PC-3 (cell line): Measurements from ENCODE around the gene CEP170. TPM values are rescaled to one million over a fixed set of nuclear protein-coding genes. Genes with fewer than 3 reads are reported as not detected.

Experiments used
- ATAC-seq: fragments of 200-7000 bp; cut with Tn5 transposase; 2 replicates; pipeline ENCODE4 v1.9.1; 2020; ENCODE audit warnings: mild to moderate bottlenecking, moderate library complexity
- BruUV-seq: library from RNA; stranded (reverse); fragments of 400-500 nt; replicated peaks from 2 replicates; lab custom pipeline; 2021; lab: Mats Ljungman, UMichigan
- CTCF ChIA-PET: fragments of 300-600 bp; sonication (Branson Sonifier 250); formaldehyde crosslinking; loops from one replicate; lab custom pipeline; 2022; ENCODE audit warnings: antibody characterized with exemption; lab: Charles Lee
- POLR2A ChIA-PET: fragments of 300-600 bp; sonication (Branson Sonifier 250); formaldehyde crosslinking; loops from one replicate; lab custom pipeline; 2022; ENCODE audit warnings: antibody characterized with exemption; ENCODE audit not compliant: unreplicated experiment; lab: Charles Lee
- DNase-seq: peaks from one replicate; pipeline ENCODE4 v3.0.0-alpha.2; 2015
- H2AFZ ChIP-seq: fragments of 300-600 bp; sonication (generic); 2 replicates; pipeline ENCODE4 v1.6.0; 2016; ENCODE audit warnings: antibody characterized with exemption, low read length
- H3F3A ChIP-seq: fragments of 300-600 bp; sonication (generic); one replicate; pipeline ENCODE4 v1.6.0; 2017; ENCODE audit warnings: antibody characterized with exemption, low read length, control low read depth, mild to moderate bottlenecking; ENCODE audit not compliant: unreplicated experiment
- H3K27ac ChIP-seq: fragments of 300-600 bp; sonication (generic); 2 replicates; pipeline ENCODE4 v1.5.1; 2016; ENCODE audit warnings: mild to moderate bottlenecking, low read length
- H3K27me3 ChIP-seq: fragments of 300-600 bp; sonication (generic); 2 replicates; pipeline ENCODE4 v1.6.1; 2016; ENCODE audit warnings: low read length, mixed read lengths
- H3K36me3 ChIP-seq: fragments of 300-600 bp; sonication (generic); 2 replicates; pipeline ENCODE4 v1.6.1; 2016; ENCODE audit warnings: low read depth, mixed run types, low read length, mixed read lengths
- H3K4me1 ChIP-seq: fragments of 300-600 bp; sonication (generic); 2 replicates; pipeline ENCODE4 v1.5.1; 2016; ENCODE audit warnings: low read length; ENCODE audit not compliant: insufficient read depth
- H3K4me2 ChIP-seq: fragments of 300-600 bp; sonication (generic); 2 replicates; pipeline ENCODE4 v1.6.0; 2016; ENCODE audit warnings: low read length
- H3K4me3 ChIP-seq: fragments of 300-600 bp; sonication (generic); 2 replicates; pipeline ENCODE4 v1.5.1; 2016; ENCODE audit warnings: mild to moderate bottlenecking, low read length, mixed read lengths
- H3K79me2 ChIP-seq: fragments of 300-600 bp; sonication (generic); 2 replicates; pipeline ENCODE4 v1.6.1; 2017; ENCODE audit warnings: low read length, mixed read lengths
- H3K9ac ChIP-seq: fragments of 300-600 bp; sonication (generic); 2 replicates; pipeline ENCODE4 v1.6.0; 2016; ENCODE audit warnings: mild to moderate bottlenecking, low read length
- H3K9me2 ChIP-seq: fragments of 300-600 bp; sonication (generic); replicated peaks from 2 replicates; pipeline ENCODE4 v1.6.1; 2016; ENCODE audit warnings: mixed run types, low read length, mixed read lengths
- H3K9me3 ChIP-seq: fragments of 300-600 bp; sonication (generic); 2 replicates; pipeline ENCODE4 v1.6.1; 2016; ENCODE audit warnings: low read length, mixed read lengths
- H4K20me1 ChIP-seq: fragments of 300-600 bp; sonication (generic); 2 replicates; pipeline ENCODE4 v1.6.1; 2016; ENCODE audit warnings: low read length, mixed read lengths
- EZH2 ChIP-seq: fragments of 300-600 bp; sonication (generic); IDR thresholded peaks from one replicate; pipeline ENCODE4 v1.6.1; 2017; ENCODE audit warnings: antibody characterized with exemption, mild to moderate bottlenecking, low read length; ENCODE audit not compliant: unreplicated experiment
- EZH2phosphoT487 ChIP-seq: fragments of 300-600 bp; sonication (generic); IDR thresholded peaks from 2 replicates; pipeline ENCODE4 v1.6.1; 2018; ENCODE audit warnings: mild to moderate bottlenecking, antibody characterized with exemption, low read length, borderline replicate concordance
- intact Hi-C: fragments of 100-400 bp; cut with micrococcal nuclease; formaldehyde crosslinking; loops from 2 replicates; pipeline ENCODE4 v1.9.0; 2023
- total RNA-seq: library from RNA; depleted of rRNA; stranded (reverse); fragments of >200 nt; gene quantifications from 2 replicates; pipeline ENCODE4 v1.2.3, GENCODE V29; 2014
- TF ChIP-seq, protein P1 (sequence below): fragments of 300-600 bp; sonication (generic); conservative IDR thresholded peaks from 2 replicates; pipeline ENCODE4 v1.5.1; 2017; ENCODE audit warnings: antibody characterized with exemption, low read depth, mild to moderate bottlenecking, low read length

The CEP170 gene
- total RNA-seq, 1 experiment from 2014 or later = 65.3 TPM

DNA sequence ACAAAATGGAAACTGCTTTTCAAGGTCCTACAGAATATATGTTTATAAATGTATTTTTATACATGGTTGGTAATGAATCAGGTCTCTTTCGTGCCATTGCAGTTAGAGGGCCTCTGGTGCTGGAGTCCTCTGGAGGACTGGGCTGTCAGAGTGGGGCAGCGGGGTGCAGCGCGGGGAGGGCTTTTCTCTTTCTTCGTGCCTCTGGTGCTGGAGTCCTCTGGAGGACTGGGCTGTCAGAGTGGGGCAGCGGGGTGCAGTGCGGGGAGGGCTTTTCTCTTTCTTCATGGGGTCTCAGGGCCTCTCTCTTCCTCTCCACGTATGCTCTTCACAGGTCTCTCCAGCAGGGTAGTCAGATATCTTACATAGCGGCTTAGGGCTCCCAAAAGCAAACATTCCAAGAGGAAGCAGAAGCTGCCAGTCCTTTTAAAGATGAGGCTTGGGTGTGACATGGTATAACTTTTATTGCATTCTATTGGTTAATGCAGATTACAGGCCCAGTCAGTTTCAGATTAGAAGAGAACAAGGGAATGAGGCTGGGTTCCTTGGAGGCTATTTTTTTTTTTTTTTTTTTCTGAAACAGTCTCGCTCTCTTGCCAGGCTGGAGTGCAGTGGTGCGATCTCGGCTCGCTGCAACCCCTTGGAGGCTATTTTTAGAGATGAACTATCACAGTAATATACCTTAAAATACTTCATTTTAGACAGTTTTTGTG is 13.8 kb upstream of the CEP170 start:
- POLR2A ChIA-PET = no interaction called here
- Histone ChIP-seq H3K4me1 (peaks cover 43% of the 10 kb centered on the region), H3K36me3 (peaks cover 15% of the 10 kb centered on the region), H4K20me1 (no peaks in the 10 kb centered on the region), H3K9ac (peak overlapping the region; percentile 42), H3K9me2 (no peaks in the 10 kb centered on the region), H3K27ac (peak overlapping the region; percentile 87), H3F3A (peaks cover 18% of the 10 kb centered on the region), H3K9me3 (no peaks in the 10 kb centered on the region), H3K79me2 (peaks cover 33% of the 10 kb centered on the region), H3K4me3 (peak overlapping the region; percentile 50), H3K27me3 (no peaks in the 10 kb centered on the region), H3K4me2 (peak overlapping the region; percentile 73), H2AFZ (peak overlapping the region; percentile 62; the same call in 1 of the 2 replicates)
- DNase-seq (peak; percentile 66), ATAC-seq (peak; percentile 46)
- BruUV-seq = no TSS peak
- intact Hi-C loops = loop anchor here (1.0 kb wide), 2 partner anchors 14 to 18 kb away; partner anchors contain the start of gene CEP170
- CTCF ChIA-PET = no interaction called here
- TF ChIP-seq EZH2phosphoT487 (no peak), EZH2 (no peak)
- TF ChIP-seq, protein P1, sequence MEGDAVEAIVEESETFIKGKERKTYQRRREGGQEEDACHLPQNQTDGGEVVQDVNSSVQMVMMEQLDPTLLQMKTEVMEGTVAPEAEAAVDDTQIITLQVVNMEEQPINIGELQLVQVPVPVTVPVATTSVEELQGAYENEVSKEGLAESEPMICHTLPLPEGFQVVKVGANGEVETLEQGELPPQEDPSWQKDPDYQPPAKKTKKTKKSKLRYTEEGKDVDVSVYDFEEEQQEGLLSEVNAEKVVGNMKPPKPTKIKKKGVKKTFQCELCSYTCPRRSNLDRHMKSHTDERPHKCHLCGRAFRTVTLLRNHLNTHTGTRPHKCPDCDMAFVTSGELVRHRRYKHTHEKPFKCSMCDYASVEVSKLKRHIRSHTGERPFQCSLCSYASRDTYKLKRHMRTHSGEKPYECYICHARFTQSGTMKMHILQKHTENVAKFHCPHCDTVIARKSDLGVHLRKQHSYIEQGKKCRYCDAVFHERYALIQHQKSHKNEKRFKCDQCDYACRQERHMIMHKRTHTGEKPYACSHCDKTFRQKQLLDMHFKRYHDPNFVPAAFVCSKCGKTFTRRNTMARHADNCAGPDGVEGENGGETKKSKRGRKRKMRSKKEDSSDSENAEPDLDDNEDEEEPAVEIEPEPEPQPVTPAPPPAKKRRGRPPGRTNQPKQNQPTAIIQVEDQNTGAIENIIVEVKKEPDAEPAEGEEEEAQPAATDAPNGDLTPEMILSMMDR = no peak

DNA sequence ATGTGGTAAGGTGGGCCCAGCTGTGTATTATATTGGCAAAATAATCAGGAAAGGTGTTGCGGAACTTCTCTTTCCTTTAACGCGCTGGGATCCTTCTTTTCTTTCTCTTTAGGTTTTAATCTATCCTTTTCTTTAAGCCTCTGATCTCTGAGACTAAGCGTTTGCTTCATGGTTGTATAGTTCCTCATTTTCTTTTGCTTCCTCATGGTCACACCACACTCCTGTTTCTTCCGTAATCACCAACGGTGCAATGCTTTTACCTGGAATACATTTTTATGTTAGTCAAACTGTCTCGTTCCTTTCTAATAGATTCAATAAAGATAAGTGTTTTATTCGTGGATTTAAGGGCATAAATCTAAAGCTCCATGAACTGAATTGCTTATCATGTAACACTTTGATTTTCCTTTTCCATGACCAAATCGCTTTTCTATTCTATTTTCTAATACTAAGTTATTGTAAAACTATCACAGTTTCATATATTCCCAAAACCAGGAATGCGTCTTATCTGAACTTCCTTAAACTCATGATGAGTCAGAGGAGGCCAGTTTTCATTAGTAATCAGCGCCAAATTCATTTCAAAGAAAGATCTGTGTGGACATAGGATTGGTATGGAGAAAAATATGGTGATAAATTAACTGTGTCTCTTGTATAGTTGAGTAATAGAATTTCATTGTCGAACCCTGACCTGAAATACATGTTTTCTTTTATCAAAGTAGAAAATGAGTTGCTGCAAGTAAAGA is 13.0 kb upstream of the CEP170 start:
- TF ChIP-seq, protein P1 = no peak
- TF ChIP-seq EZH2 (no peak), EZH2phosphoT487 (no peak)
- Histone ChIP-seq H3K9ac (peak overlapping the region; percentile 42), H2AFZ (peak overlapping the region; percentile 62), H4K20me1 (no peaks in the 10 kb centered on the region), H3K27ac (peak overlapping the region; percentile 87), H3K79me2 (peaks cover 37% of the 10 kb centered on the region), H3K4me2 (peak overlapping the region; percentile 73), H3K9me3 (no peaks in the 10 kb centered on the region), H3K36me3 (peaks cover 11% of the 10 kb centered on the region), H3K9me2 (no peaks in the 10 kb centered on the region), H3K27me3 (no peaks in the 10 kb centered on the region), H3F3A (peaks cover 18% of the 10 kb centered on the region), H3K4me1 (peaks cover 46% of the 10 kb centered on the region), H3K4me3 (peak overlapping the region; percentile 50)
- no TSS peak for BruUV-seq
- intact Hi-C loops = loop anchor here (1.0 kb wide), 2 partner anchors 13 to 19 kb away; partner anchors contain the start of gene CEP170
- ChIA-PET POLR2A (no interaction called here), CTCF (no interaction called here)
- ATAC-seq (peak; percentile 88), DNase-seq (peak; percentile 99)
